H1 (cell line): ENCODE measurements around the gene MGAT4B. TPM values are rescaled to one million over a fixed set of nuclear protein-coding genes. Genes with fewer than 3 reads are reported as not detected.

Experiments used
- CTBP2 ChIP-seq: IDR thresholded peaks from 2 replicates; pipeline ENCODE4 v1.7.0; 2011; ENCODE audit warnings: borderline replicate concordance, mild to moderate bottlenecking, moderate library complexity, mixed read lengths, low read length; ENCODE audit not compliant: insufficient read depth, insufficient read length
- CTCF ChIP-seq, 3 experiments: IDR thresholded peaks; 1 replicate in 2 of 3; 2 replicates in 1 of 3; pipeline versions ENCODE4 v1.5.1 to v1.6.1; 2011; ENCODE audit warnings: low read length in 3 of 3, mild to moderate bottlenecking in 3 of 3, inconsistent platforms in 2 of 3, low read depth in 1 of 3, moderate library complexity in 1 of 3; ENCODE audit not compliant: insufficient read depth in 1 of 3; ENCODE audit errors: control extremely low read depth in 1 of 3
- E2F6 ChIP-seq: IDR thresholded peaks from 2 replicates; pipeline ENCODE4 v1.6.1; 2012; ENCODE audit warnings: inconsistent platforms
- EGR1 ChIP-seq: IDR thresholded peaks from 2 replicates; pipeline ENCODE4 v1.6.1; 2011; ENCODE audit warnings: low read depth, low read length, borderline replicate concordance
- GTF2F1 ChIP-seq: IDR thresholded peaks from 2 replicates; pipeline ENCODE4 v1.6.1; 2012; ENCODE audit warnings: low read depth, low read length, improper control_type of control experiment, borderline replicate concordance
- HDAC2 ChIP-seq, 2 experiments: fragments of 300-600 bp in 1 of 2; sonication (generic) in 1 of 2; IDR thresholded peaks; 2 replicates each; pipeline ENCODE4 v1.6.1; 2011 to 2012; ENCODE audit warnings: low read depth in 2 of 2, low read length in 2 of 2, mild to moderate bottlenecking in 2 of 2, moderate library complexity in 2 of 2, borderline replicate concordance in 1 of 2, inconsistent platforms in 1 of 2
- NRF1 ChIP-seq: IDR thresholded peaks from 2 replicates; pipeline ENCODE4 v1.6.1; 2011; ENCODE audit warnings: mild to moderate bottlenecking, low read depth, low read length, improper control_type of control experiment
- POU5F1 ChIP-seq: IDR thresholded peaks from 2 replicates; pipeline ENCODE4 v1.6.1; 2011; ENCODE audit warnings: low read depth, mild to moderate bottlenecking, low read length, moderate library complexity
- RNF2 ChIP-seq: fragments of 200-900, 300-1000 bp; sonication (generic); IDR thresholded peaks from 2 replicates; pipeline ENCODE4 v1.7.1; 2016; ENCODE audit warnings: borderline replicate concordance, low read depth, mild to moderate bottlenecking, antibody characterized with exemption, low read length; ENCODE audit not compliant: poor library complexity, severe bottlenecking; ENCODE audit errors: missing control alignments
- SIN3A ChIP-seq, 2 experiments: IDR thresholded peaks in 1 of 2; conservative IDR thresholded peaks in 1 of 2; 2 replicates each; pipeline ENCODE4 v1.6.1; 2011 to 2012; ENCODE audit warnings: low read length in 2 of 2, improper control_type of control experiment in 1 of 2, low read depth in 1 of 2, mild to moderate bottlenecking in 1 of 2
- SIX5 ChIP-seq: IDR thresholded peaks from 2 replicates; pipeline ENCODE4 v1.6.1; 2011; ENCODE audit warnings: mild to moderate bottlenecking, low read depth, low read length
- TEAD4 ChIP-seq: IDR thresholded peaks from 2 replicates; pipeline ENCODE4 v1.6.1; 2012; ENCODE audit warnings: low read depth, low read length, inconsistent platforms, mixed read lengths
- YY1 ChIP-seq: IDR thresholded peaks from 2 replicates; pipeline ENCODE4 v1.6.1; 2011; ENCODE audit warnings: low read depth, mild to moderate bottlenecking, low read length
- polyA plus RNA-seq, 7 experiments: library from polyadenylated mRNA; depleted of rRNA in 3 of 7; stranded (reverse) in 5 of 7; unstranded in 2 of 7; fragments of >200 nt in 5 of 7; fragments of 200-250 nt in 2 of 7; gene quantifications; 1 replicate in 5 of 7; 2 replicates in 1 of 7; 4 replicates in 1 of 7; pipeline versions ENCODE4 v1.2.1 to v1.2.3, GENCODE V29; 2011 to 2013; ENCODE audit warnings: missing spikeins in 2 of 7, mixed read lengths in 2 of 7
- total RNA-seq: library from RNA; stranded (reverse); fragmentation: NEBNext Ultra II Directional; extraction: Animal tissue kit (Norgen Biotek cat#: 25700); gene quantifications from 2 replicates; pipeline ENCODE4 v1.2.1, GENCODE V29; 2021
- TF ChIP-seq, protein P1 (sequence below): IDR thresholded peaks from 2 replicates; pipeline ENCODE4 v1.6.1; 2012; ENCODE audit warnings: inconsistent platforms
- TF ChIP-seq, protein P2 (sequence below): IDR thresholded peaks from 2 replicates; pipeline ENCODE4 v1.6.1; 2011; ENCODE audit warnings: low read length, improper control_type of control experiment

Gene MGAT4B
- total and polyA plus RNA-seq, 2 of the 8 experiments (the other 6 are each of a cell fraction or from before 2014, with no cell fraction given): 116 to 128 TPM

- TF ChIP-seq CTCF (IDR thresholded peaks at IDR 0.05; ENCODE audit: control extremely low read depth in 1 of 3, insufficient read depth in 1 of 3, low read depth in 1 of 3, low read length in 3 of 3) (0 out of 4 replicates have a peak, but pooled peaks of 1 of the 3 experiments have one; percentile 11), E2F6 (no peak), YY1 (no peak), TEAD4 (no peak), SIN3A (conservative IDR thresholded peaks at IDR 0.05 in 1 of 2, IDR thresholded peaks at IDR 0.05 in 1 of 2; ENCODE audit: low read depth in 1 of 2, low read length in 2 of 2) (0 out of 4 replicates have a peak, but pooled peaks of 1 of the 2 experiments have one; percentile 25), EGR1 (no peak), NRF1 (no peak), SIX5 (no peak), GTF2F1 (no peak), HDAC2 (IDR thresholded peaks at IDR 0.05; ENCODE audit: borderline replicate concordance in 1 of 2, low read depth in 2 of 2, low read length in 2 of 2) (peak in 1 of 2 experiments; percentile 27; a peak in 1 of 4 replicates), CTBP2 (no peak), POU5F1 (no peak), RNF2 (no peak)
- TF ChIP-seq, protein P1, sequence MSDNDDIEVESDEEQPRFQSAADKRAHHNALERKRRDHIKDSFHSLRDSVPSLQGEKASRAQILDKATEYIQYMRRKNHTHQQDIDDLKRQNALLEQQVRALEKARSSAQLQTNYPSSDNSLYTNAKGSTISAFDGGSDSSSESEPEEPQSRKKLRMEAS: peak; percentile 4; the same call in 1 of the 2 replicates
- TF ChIP-seq, protein P2, sequence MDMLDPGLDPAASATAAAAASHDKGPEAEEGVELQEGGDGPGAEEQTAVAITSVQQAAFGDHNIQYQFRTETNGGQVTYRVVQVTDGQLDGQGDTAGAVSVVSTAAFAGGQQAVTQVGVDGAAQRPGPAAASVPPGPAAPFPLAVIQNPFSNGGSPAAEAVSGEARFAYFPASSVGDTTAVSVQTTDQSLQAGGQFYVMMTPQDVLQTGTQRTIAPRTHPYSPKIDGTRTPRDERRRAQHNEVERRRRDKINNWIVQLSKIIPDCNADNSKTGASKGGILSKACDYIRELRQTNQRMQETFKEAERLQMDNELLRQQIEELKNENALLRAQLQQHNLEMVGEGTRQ: no peak
These were observed 14.8 kb upstream of the MGAT4B start (continued) for GRCh38 chr5:179821298-179822058.
